ENCODE measurements around the gene EPB41L4A. TPM values are rescaled to one million over a fixed set of nuclear protein-coding genes. Genes with fewer than 3 reads are reported as not detected.

Gene EPB41L4A
- total RNA-seq, 1 experiment from 2014 or later, result 0.87 TPM

- intact Hi-C loops (cut with micrococcal nuclease; ENCODE audit: unreplicated experiment), result no loop called here
- H3K36me3 ChIP-seq (ENCODE audit: control insufficient read depth, insufficient read depth, low read length), result no peaks in the 10 kb centered on the region
- CTCF ChIA-PET, result no interaction called here
- H3K27ac ChIP-seq (ENCODE audit: low read length), result no peak overlapping the region
- TF ChIP-seq POLR2AphosphoS5 (IDR thresholded peaks at IDR 0.05; ENCODE audit: low read depth, low read length), result no peak
- TF ChIP-seq, protein P1, sequence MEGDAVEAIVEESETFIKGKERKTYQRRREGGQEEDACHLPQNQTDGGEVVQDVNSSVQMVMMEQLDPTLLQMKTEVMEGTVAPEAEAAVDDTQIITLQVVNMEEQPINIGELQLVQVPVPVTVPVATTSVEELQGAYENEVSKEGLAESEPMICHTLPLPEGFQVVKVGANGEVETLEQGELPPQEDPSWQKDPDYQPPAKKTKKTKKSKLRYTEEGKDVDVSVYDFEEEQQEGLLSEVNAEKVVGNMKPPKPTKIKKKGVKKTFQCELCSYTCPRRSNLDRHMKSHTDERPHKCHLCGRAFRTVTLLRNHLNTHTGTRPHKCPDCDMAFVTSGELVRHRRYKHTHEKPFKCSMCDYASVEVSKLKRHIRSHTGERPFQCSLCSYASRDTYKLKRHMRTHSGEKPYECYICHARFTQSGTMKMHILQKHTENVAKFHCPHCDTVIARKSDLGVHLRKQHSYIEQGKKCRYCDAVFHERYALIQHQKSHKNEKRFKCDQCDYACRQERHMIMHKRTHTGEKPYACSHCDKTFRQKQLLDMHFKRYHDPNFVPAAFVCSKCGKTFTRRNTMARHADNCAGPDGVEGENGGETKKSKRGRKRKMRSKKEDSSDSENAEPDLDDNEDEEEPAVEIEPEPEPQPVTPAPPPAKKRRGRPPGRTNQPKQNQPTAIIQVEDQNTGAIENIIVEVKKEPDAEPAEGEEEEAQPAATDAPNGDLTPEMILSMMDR (IDR thresholded peaks at IDR 0.05), result no peak
- no peak for TF ChIP-seq SIN3A (IDR thresholded peaks at IDR 0.05; ENCODE audit: borderline replicate concordance, insufficient read depth, low read depth, low read length)
- H3K27me3 ChIP-seq (ENCODE audit: control insufficient read depth, insufficient read depth, low read length), result no peaks in the 10 kb centered on the region
- POLR2A ChIA-PET, result no interaction called here
- H3K9me3 ChIP-seq (ENCODE audit: control insufficient read depth, insufficient read depth, low read depth, low read length), result no peaks in the 10 kb centered on the region
- in situ Hi-C loops (cut with HindIII; ENCODE audit: low pct_unique_long_range_greater_than_20kb, low sequenced_read_pairs), result no loop called here
- H3K4me1 ChIP-seq (ENCODE audit: control insufficient read depth, insufficient read depth, low read length), result no peaks in the 10 kb centered on the region
- ATAC-seq (no peak), DNase-seq (ENCODE audit: low read depth, low spot score) (no peak)
- H3K4me3 ChIP-seq (ENCODE audit: low read depth in 2 of 2, low read length in 2 of 2), result no peak overlapping the region
- BruUV-seq (replicated peaks), result no TSS peak
Measured at GRCh38 chr5:112350626-112351025, 68.5 kb downstream of the EPB41L4A start.

- no peaks in the 10 kb centered on the region for H3K4me1 ChIP-seq (ENCODE audit: control insufficient read depth, insufficient read depth, low read length)
- ChIA-PET CTCF (no interaction called here), POLR2A (no interaction called here)
- H3K27me3 ChIP-seq (ENCODE audit: control insufficient read depth, insufficient read depth, low read length), result no peaks in the 10 kb centered on the region
- ATAC-seq, result no peak
- H3K4me3 ChIP-seq (ENCODE audit: low read depth in 2 of 2, low read length in 2 of 2), result no peak overlapping the region
- no peak for TF ChIP-seq POLR2AphosphoS5 (IDR thresholded peaks at IDR 0.05; ENCODE audit: low read depth, low read length)
- no peak for TF ChIP-seq TCF7L2 (IDR thresholded peaks at IDR 0.05; ENCODE audit: low read depth, low read length)
- no peak for TF ChIP-seq SIN3A (IDR thresholded peaks at IDR 0.05; ENCODE audit: borderline replicate concordance, insufficient read depth, low read depth, low read length)
- TF ChIP-seq, protein P2, sequence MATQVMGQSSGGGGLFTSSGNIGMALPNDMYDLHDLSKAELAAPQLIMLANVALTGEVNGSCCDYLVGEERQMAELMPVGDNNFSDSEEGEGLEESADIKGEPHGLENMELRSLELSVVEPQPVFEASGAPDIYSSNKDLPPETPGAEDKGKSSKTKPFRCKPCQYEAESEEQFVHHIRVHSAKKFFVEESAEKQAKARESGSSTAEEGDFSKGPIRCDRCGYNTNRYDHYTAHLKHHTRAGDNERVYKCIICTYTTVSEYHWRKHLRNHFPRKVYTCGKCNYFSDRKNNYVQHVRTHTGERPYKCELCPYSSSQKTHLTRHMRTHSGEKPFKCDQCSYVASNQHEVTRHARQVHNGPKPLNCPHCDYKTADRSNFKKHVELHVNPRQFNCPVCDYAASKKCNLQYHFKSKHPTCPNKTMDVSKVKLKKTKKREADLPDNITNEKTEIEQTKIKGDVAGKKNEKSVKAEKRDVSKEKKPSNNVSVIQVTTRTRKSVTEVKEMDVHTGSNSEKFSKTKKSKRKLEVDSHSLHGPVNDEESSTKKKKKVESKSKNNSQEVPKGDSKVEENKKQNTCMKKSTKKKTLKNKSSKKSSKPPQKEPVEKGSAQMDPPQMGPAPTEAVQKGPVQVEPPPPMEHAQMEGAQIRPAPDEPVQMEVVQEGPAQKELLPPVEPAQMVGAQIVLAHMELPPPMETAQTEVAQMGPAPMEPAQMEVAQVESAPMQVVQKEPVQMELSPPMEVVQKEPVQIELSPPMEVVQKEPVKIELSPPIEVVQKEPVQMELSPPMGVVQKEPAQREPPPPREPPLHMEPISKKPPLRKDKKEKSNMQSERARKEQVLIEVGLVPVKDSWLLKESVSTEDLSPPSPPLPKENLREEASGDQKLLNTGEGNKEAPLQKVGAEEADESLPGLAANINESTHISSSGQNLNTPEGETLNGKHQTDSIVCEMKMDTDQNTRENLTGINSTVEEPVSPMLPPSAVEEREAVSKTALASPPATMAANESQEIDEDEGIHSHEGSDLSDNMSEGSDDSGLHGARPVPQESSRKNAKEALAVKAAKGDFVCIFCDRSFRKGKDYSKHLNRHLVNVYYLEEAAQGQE (IDR thresholded peaks at IDR 0.05; ENCODE audit: insufficient read depth in 1 of 2, low read depth in 2 of 2, low read length in 1 of 2), result no peak
- TF ChIP-seq, protein P1 (IDR thresholded peaks at IDR 0.05), result no peak
- H3K9me3 ChIP-seq (ENCODE audit: control insufficient read depth, insufficient read depth, low read depth, low read length), result no peaks in the 10 kb centered on the region
- intact Hi-C loops (cut with micrococcal nuclease; ENCODE audit: unreplicated experiment), result no loop called here
- no TSS peak for BruUV-seq (replicated peaks)
- no peak overlapping the region for H3K27ac ChIP-seq (ENCODE audit: low read length)
- in situ Hi-C loops (cut with HindIII; ENCODE audit: low pct_unique_long_range_greater_than_20kb, low sequenced_read_pairs), result no loop called here
- no peaks in the 10 kb centered on the region for H3K36me3 ChIP-seq (ENCODE audit: control insufficient read depth, insufficient read depth, low read length)
- DNase-seq (ENCODE audit: low read depth, low spot score), result no peak
Measured at GRCh38 chr5:112349371-112349770, 69.7 kb downstream of the EPB41L4A start.
